Activated CD4-positive, CD25-positive, alpha-beta regulatory T cell treated with anti-CD3 and anti-CD28 coated beads, Interleukin-2, amount 50 U/mL, for 72 hours (primary cell): ENCODE data around the gene KRT2.

Source experiments
- DNase-seq: peaks from one replicate; pipeline ENCODE4 v3.0.0; 2021

Gene KRT2

GRCh38 chr12:52613384-52614030, 38.5 kb downstream of the KRT2 start:
- no peak for DNase-seq

GRCh38 chr12:52612431-52613383, 39.3 kb downstream of the KRT2 start:
- no peak for DNase-seq

GRCh38 chr12:52611080-52611468, 40.9 kb downstream of the KRT2 start:
- DNase-seq = no peak

GRCh38 chr12:52608826-52609630, 43.0 kb downstream of the KRT2 start:
- DNase-seq = no peak

- DNase-seq = no peak
Observed at GRCh38 chr12:52608161-52608560, 43.9 kb downstream of the KRT2 start.

- no peak for DNase-seq
Observed at GRCh38 chr12:52607314-52607713, 44.7 kb downstream of the KRT2 start.

- DNase-seq = no peak
Observed at GRCh38 chr12:52606581-52607218, 45.3 kb downstream of the KRT2 start.

GRCh38 chr12:52606096-52606495, 45.9 kb downstream of the KRT2 start:
- no peak for DNase-seq

- no peak for DNase-seq
Observed at GRCh38 chr12:52605542-52605941, 46.5 kb downstream of the KRT2 start.

GRCh38 chr12:52604859-52605258, 47.2 kb downstream of the KRT2 start:
- DNase-seq = no peak

- DNase-seq = no peak
Observed at GRCh38 chr12:52603314-52603713, 48.7 kb downstream of the KRT2 start.

- DNase-seq = no peak
Observed at GRCh38 chr12:52602552-52602951, 49.5 kb downstream of the KRT2 start.

- no peak for DNase-seq
Observed at GRCh38 chr12:52601671-52602070, 50.3 kb downstream of the KRT2 start.

- DNase-seq = no peak
Observed at GRCh38 chr12:52600941-52601481, 51.0 kb downstream of the KRT2 start, which contains the start of gene KRT72. KRT72 (minus strand) TSS chr12:52601463; CDS start chr12:52601452, 11 bp downstream.

GRCh38 chr12:52600475-52600874, 51.5 kb downstream of the KRT2 start:
- DNase-seq = no peak

- DNase-seq = no peak
Observed at GRCh38 chr12:52600071-52600470, 51.9 kb downstream of the KRT2 start.

GRCh38 chr12:52598966-52599365, 53.0 kb downstream of the KRT2 start:
- no peak for DNase-seq
